KMS-11 (cell line): ENCODE measurements around the gene LARP7.
"Not testable (repeated sequence)": the region's sequence is repeated elsewhere in the genome, so short reads cannot be mapped to it uniquely, and the experiment has no call there.

Experiments
- H2AFZ ChIP-seq: fragments of 200-600 bp; sonication (generic); 2 replicates; pipeline ENCODE4 v1.6.1; 2016; ENCODE audit warnings: antibody characterized with exemption, mixed run types, low read depth
- H3K27ac ChIP-seq: fragments of 200-600 bp; sonication (generic); 2 replicates; pipeline ENCODE4 v1.6.1; 2016; ENCODE audit warnings: mild to moderate bottlenecking, mixed run types
- H3K27me3 ChIP-seq: fragments of 200-600 bp; sonication (generic); 2 replicates; pipeline ENCODE4 v1.6.1; 2017; ENCODE audit warnings: mild to moderate bottlenecking, low read depth, mixed run types, moderate library complexity; ENCODE audit not compliant: insufficient read depth
- H3K36me3 ChIP-seq: fragments of 200-600 bp; sonication (generic); 2 replicates; pipeline ENCODE4 v1.6.1; 2017; ENCODE audit warnings: mild to moderate bottlenecking, mixed run types; ENCODE audit not compliant: insufficient read depth
- H3K4me1 ChIP-seq: fragments of 200-600 bp; sonication (generic); 2 replicates; pipeline ENCODE4 v1.6.1; 2016; ENCODE audit warnings: mild to moderate bottlenecking, low read depth, mixed run types; ENCODE audit not compliant: poor library complexity, severe bottlenecking
- H3K4me2 ChIP-seq: fragments of 200-600 bp; sonication (generic); 2 replicates; pipeline ENCODE4 v1.7.0; 2016; ENCODE audit warnings: mild to moderate bottlenecking, mixed run types
- H3K4me3 ChIP-seq: fragments of 200-600 bp; sonication (generic); IDR thresholded peaks from 2 replicates; pipeline ENCODE4 v1.6.1; 2017; ENCODE audit warnings: low read depth, low read length, mixed read lengths; ENCODE audit not compliant: insufficient read depth
- H3K79me2 ChIP-seq: fragments of 200-600 bp; sonication (generic); 2 replicates; pipeline ENCODE4 v1.6.1; 2016; ENCODE audit warnings: low read depth, mixed run types; ENCODE audit not compliant: insufficient read depth
- H3K9ac ChIP-seq: fragments of 200-600 bp; sonication (generic); 2 replicates; pipeline ENCODE4 v1.6.1; 2016; ENCODE audit warnings: mild to moderate bottlenecking, mixed run types
- H4K20me1 ChIP-seq: fragments of 200-600 bp; sonication (generic); 2 replicates; pipeline ENCODE4 v1.6.1; 2016; ENCODE audit warnings: mild to moderate bottlenecking, mixed run types; ENCODE audit not compliant: insufficient read depth
- CTCF ChIP-seq: fragments of 200-600 bp; sonication (generic); conservative IDR thresholded peaks from 2 replicates; pipeline ENCODE4 v1.6.1; 2017; ENCODE audit warnings: low read depth, mild to moderate bottlenecking, antibody characterized with exemption, low read length, moderate library complexity, mixed read lengths

Gene LARP7

GRCh38 chr4:112655270-112655669 lies 18.3 kb downstream of the LARP7 start:
- H3K4me3 ChIP-seq, result no peak overlapping the region
- no peaks in the 10 kb centered on the region for H3K79me2 ChIP-seq
- H3K4me2 ChIP-seq, result no peak overlapping the region
- 0 out of 2 replicates have a peak, but pooled peaks cover 3% of the 10 kb centered on the region for H3K36me3 ChIP-seq
- no peak overlapping the region for H3K9ac ChIP-seq
- no peaks in the 10 kb centered on the region for H4K20me1 ChIP-seq
- no peak for TF ChIP-seq CTCF
- no peak overlapping the region for H3K27ac ChIP-seq
- no peaks in the 10 kb centered on the region for H3K4me1 ChIP-seq
- no peak overlapping the region for H2AFZ ChIP-seq
- no peaks in the 10 kb centered on the region for H3K27me3 ChIP-seq

- not testable (repeated sequence) for H3K36me3 ChIP-seq, H3K9ac ChIP-seq, H3K79me2 ChIP-seq, H3K27me3 ChIP-seq, H3K4me1 ChIP-seq, H3K4me3 ChIP-seq, H3K4me2 ChIP-seq, H3K27ac ChIP-seq, H2AFZ ChIP-seq, H4K20me1 ChIP-seq
Measured at GRCh38 chr4:112656115-112656514, 19.2 kb downstream of the LARP7 start.

- Histone ChIP-seq H4K20me1 (no peaks in the 10 kb centered on the region), H2AFZ (no peak overlapping the region), H3K4me3 (no peak overlapping the region), H3K79me2 (no peaks in the 10 kb centered on the region), H3K4me1 (no peaks in the 10 kb centered on the region), H3K27me3 (no peaks in the 10 kb centered on the region), H3K9ac (no peak overlapping the region), H3K4me2 (no peak overlapping the region), H3K27ac (no peak overlapping the region), H3K36me3 (no peaks in the 10 kb centered on the region)
- no peak for TF ChIP-seq CTCF
Measured at GRCh38 chr4:112664611-112665010, 27.7 kb downstream of the LARP7 start.

- H3K9ac ChIP-seq, result no peak overlapping the region
- no peak for TF ChIP-seq CTCF
- H3K4me2 ChIP-seq, result no peak overlapping the region
- H3K4me3 ChIP-seq, result no peak overlapping the region
- no peaks in the 10 kb centered on the region for H3K36me3 ChIP-seq
- H2AFZ ChIP-seq, result no peak overlapping the region
- H3K4me1 ChIP-seq, result no peaks in the 10 kb centered on the region
- no peaks in the 10 kb centered on the region for H3K79me2 ChIP-seq
- no peaks in the 10 kb centered on the region for H3K27me3 ChIP-seq
- no peaks in the 10 kb centered on the region for H4K20me1 ChIP-seq
- no peak overlapping the region for H3K27ac ChIP-seq
Measured at GRCh38 chr4:112668131-112668530, 31.2 kb downstream of the LARP7 start.

GRCh38 chr4:112673076-112673475 lies 36.1 kb downstream of the LARP7 start:
- H3K79me2 ChIP-seq, result no peaks in the 10 kb centered on the region
- TF ChIP-seq CTCF, result no peak

More at GRCh38 chr4:112673076-112673475, 36.1 kb downstream of the LARP7 start:
- Histone ChIP-seq H3K4me1 (no peaks in the 10 kb centered on the region), H3K4me3 (no peak overlapping the region), H2AFZ (no peak overlapping the region), H3K36me3 (no peaks in the 10 kb centered on the region), H3K9ac (no peak overlapping the region), H3K4me2 (no peak overlapping the region), H3K27me3 (no peaks in the 10 kb centered on the region), H3K27ac (no peak overlapping the region), H4K20me1 (no peaks in the 10 kb centered on the region)
